Lung (tissue), 12 donors: ENCODE results near the gene METTL21C. TPM values are rescaled to one million over a fixed set of nuclear protein-coding genes. Genes with fewer than 3 reads are reported as not detected.
A peak's percentile ranks its signal among the peaks of the same experiment; 100 is the strongest.

Experiments used
- ATAC-seq: fragments of 200-7000 bp; cut with Tn5 transposase; one replicate; pipeline ENCODE4 v1.9.1; 2020; ENCODE audit warnings: moderate number of reproducible peaks; ENCODE audit not compliant: insufficient read depth, low FRiP score
- DNase-seq, 3 donors: peaks; one replicate each; pipeline ENCODE4 v3.0.0-alpha.2; 2013 to 2017
- H3K27ac ChIP-seq, 2 donors: one replicate each; pipeline ENCODE4 v1.5.1; 2013; ENCODE audit warnings: mild to moderate bottlenecking in 2 of 2, moderate library complexity in 2 of 2, control low read depth in 1 of 2, inconsistent platforms in 1 of 2, low read depth in 1 of 2, low read length in 1 of 2
- H3K27me3 ChIP-seq, 3 donors: one replicate each; pipeline ENCODE4 v1.5.1; 2013; ENCODE audit warnings: low read length in 2 of 3; ENCODE audit not compliant: control insufficient read depth in 3 of 3, insufficient read depth in 3 of 3
- H3K36me3 ChIP-seq, 4 donors: one replicate each; pipeline ENCODE4 v1.5.1; 2013; ENCODE audit warnings: low read length in 4 of 4, mild to moderate bottlenecking in 1 of 4, moderate library complexity in 1 of 4; ENCODE audit not compliant: control insufficient read depth in 4 of 4, insufficient read depth in 4 of 4
- H3K4me1 ChIP-seq, 5 donors: one replicate each; pipeline ENCODE4 v1.5.1; 2013; ENCODE audit warnings: low read length in 5 of 5, mild to moderate bottlenecking in 2 of 5, moderate library complexity in 1 of 5; ENCODE audit not compliant: control insufficient read depth in 5 of 5, insufficient read depth in 5 of 5
- H3K4me3 ChIP-seq: one replicate; pipeline ENCODE4 v1.5.1; 2013; ENCODE audit warnings: mild to moderate bottlenecking, control low read depth, moderate library complexity
- H3K9ac ChIP-seq, 2 donors: one replicate each; pipeline ENCODE4 v1.5.1; 2013; ENCODE audit warnings: low read length in 2 of 2, control low read depth in 1 of 2; ENCODE audit not compliant: insufficient read depth in 1 of 2
- H3K9me3 ChIP-seq, 4 donors: one replicate each; pipeline ENCODE4 v1.5.1; 2013; ENCODE audit warnings: low read length in 3 of 4, mild to moderate bottlenecking in 1 of 4, moderate library complexity in 1 of 4; ENCODE audit not compliant: control insufficient read depth in 4 of 4, insufficient read depth in 3 of 4
- CTCF ChIP-seq: IDR thresholded peaks from 2 replicates; pipeline ENCODE4 v1.5.1; 2012; ENCODE audit warnings: mild to moderate bottlenecking; ENCODE audit errors: control extremely low read depth, extremely low read depth
- WGBS, 2 donors: extraction: QIAGEN DNeasy Blood & Tissue Kit; methylation state at CpG; one replicate each; pipeline ENCODE4 v1.1.7; 2013; 5-methylcytosine and 5-hydroxymethylcytosine counted together
- polyA plus RNA-seq, 2 donors: library from polyadenylated mRNA; stranded (reverse); fragments of 200-250 nt; gene quantifications; one replicate each; pipeline ENCODE4 v1.2.1, GENCODE V29; 2013
- total RNA-seq, 2 donors: library from RNA; depleted of rRNA in 1 of 2; stranded (reverse); fragments of >200 nt in 1 of 2; gene quantifications; one replicate each; pipeline ENCODE4 v1.2.1, GENCODE V29; 2014 to 2021
- donor health status: control.
- donor health status: control.
- donor health status: Bipolar disorder and iron deficiency.
- donor health status: healthy.
- donor health status: DM: yes; HTN: yes; CAD: no.

The METTL21C gene
- total and polyA plus RNA-seq, 4 donors, result not detected

GRCh38 chr13:102708991-102709390, 14.1 kb upstream of the METTL21C start:
- WGBS, 2 donors, result 95 to 96% methylated on average over 2 of the region's 2 CpGs
- Histone ChIP-seq H3K27me3 (no peaks in the 10 kb centered on the region), H3K27ac (no peak overlapping the region), H3K4me3 (no peak overlapping the region), H3K4me1 (no peaks in the 10 kb centered on the region), H3K9ac (no peak overlapping the region), H3K9me3 (peaks cover 0 to 2% (median 0%) of the 10 kb centered on the region in 4 donors), H3K36me3 (no peaks in the 10 kb centered on the region)
- no peak for DNase-seq
- TF ChIP-seq CTCF, result no peak
- no peak for ATAC-seq

- no peaks in the 10 kb centered on the region for H3K27me3 ChIP-seq
- no peak overlapping the region for H3K4me3 ChIP-seq
- H3K9ac ChIP-seq, result no peak overlapping the region
- 50 to 75% methylated on average over 2 of the region's 2 CpGs for WGBS, 2 donors
- H3K9me3 ChIP-seq, result peaks cover 0 to 2% (median 0%) of the 10 kb centered on the region in 4 donors
- H3K27ac ChIP-seq, result no peak overlapping the region
- H3K36me3 ChIP-seq, result no peaks in the 10 kb centered on the region
- DNase-seq (no peak), ATAC-seq (no peak)
- no peak for TF ChIP-seq CTCF
- peaks cover 0 to 1% (median 0%) of the 10 kb centered on the region in 5 donors for H3K4me1 ChIP-seq
These were observed 13.4 kb upstream of the METTL21C start for GRCh38 chr13:102708211-102708610.

GRCh38 chr13:102707467-102707866, 12.6 kb upstream of the METTL21C start:
- Histone ChIP-seq H3K27ac (no peak overlapping the region), H3K9me3 (peaks cover 0 to 2% (median 0%) of the 10 kb centered on the region in 4 donors), H3K9ac (no peak overlapping the region), H3K36me3 (no peaks in the 10 kb centered on the region), H3K4me3 (no peak overlapping the region), H3K4me1 (peaks cover 0 to 5% (median 0%) of the 10 kb centered on the region in 5 donors), H3K27me3 (no peaks in the 10 kb centered on the region)
- WGBS, 2 donors, result 29 to 59% methylated on average over 4 of the region's 4 CpGs
- DNase-seq (peak in 2 of 3 donors; percentile 27 to 50), ATAC-seq (peak; percentile 33)
- no peak for TF ChIP-seq CTCF
